Neutrophil (primary cell): Measurements from ENCODE around the gene FBXO24.

Experiments
- H3K27ac ChIP-seq: fragments of 200-600 bp; sonication (generic); 2 replicates; pipeline ENCODE4 v1.5.1; 2016; ENCODE audit warnings: mild to moderate bottlenecking, moderate library complexity
- H3K27me3 ChIP-seq: fragments of 200-600 bp; sonication (generic); 2 replicates; pipeline ENCODE4 v1.6.0; 2016; ENCODE audit warnings: mild to moderate bottlenecking
- H3K36me3 ChIP-seq: fragments of 200-600 bp; sonication (generic); 2 replicates; pipeline ENCODE4 v1.5.1; 2017
- H3K4me1 ChIP-seq, 2 experiments: fragments of 200-600 bp in 1 of 2; sonication (generic) in 1 of 2; 1 replicate in 1 of 2; 2 replicates in 1 of 2; pipeline versions ENCODE4 v1.5.1 to v1.6.1; 2013 to 2016; ENCODE audit warnings: low read depth in 1 of 2, low read length in 1 of 2, mild to moderate bottlenecking in 1 of 2, moderate library complexity in 1 of 2; ENCODE audit not compliant: control insufficient read depth in 1 of 2, insufficient read depth in 1 of 2
- H3K4me3 ChIP-seq, 2 experiments: fragments of 200-600 bp in 1 of 2; sonication (generic) in 1 of 2; 1 replicate in 1 of 2; 2 replicates in 1 of 2; pipeline ENCODE4 v1.5.1; 2013 to 2016; ENCODE audit warnings: low read depth in 1 of 2, low read length in 1 of 2, mild to moderate bottlenecking in 1 of 2, moderate library complexity in 1 of 2
- H3K9me3 ChIP-seq: fragments of 200-600 bp; sonication (generic); 2 replicates; pipeline ENCODE4 v1.5.1; 2016
- TF ChIP-seq, protein P1 (sequence below): fragments of 200-600 bp; sonication (generic); IDR thresholded peaks from 2 replicates; pipeline ENCODE4 v1.5.1; 2016; ENCODE audit warnings: antibody characterized with exemption

Gene FBXO24

GRCh38 chr7:100591596-100591995 is 5.5 kb downstream of the FBXO24 start:
- TF ChIP-seq, protein P1, sequence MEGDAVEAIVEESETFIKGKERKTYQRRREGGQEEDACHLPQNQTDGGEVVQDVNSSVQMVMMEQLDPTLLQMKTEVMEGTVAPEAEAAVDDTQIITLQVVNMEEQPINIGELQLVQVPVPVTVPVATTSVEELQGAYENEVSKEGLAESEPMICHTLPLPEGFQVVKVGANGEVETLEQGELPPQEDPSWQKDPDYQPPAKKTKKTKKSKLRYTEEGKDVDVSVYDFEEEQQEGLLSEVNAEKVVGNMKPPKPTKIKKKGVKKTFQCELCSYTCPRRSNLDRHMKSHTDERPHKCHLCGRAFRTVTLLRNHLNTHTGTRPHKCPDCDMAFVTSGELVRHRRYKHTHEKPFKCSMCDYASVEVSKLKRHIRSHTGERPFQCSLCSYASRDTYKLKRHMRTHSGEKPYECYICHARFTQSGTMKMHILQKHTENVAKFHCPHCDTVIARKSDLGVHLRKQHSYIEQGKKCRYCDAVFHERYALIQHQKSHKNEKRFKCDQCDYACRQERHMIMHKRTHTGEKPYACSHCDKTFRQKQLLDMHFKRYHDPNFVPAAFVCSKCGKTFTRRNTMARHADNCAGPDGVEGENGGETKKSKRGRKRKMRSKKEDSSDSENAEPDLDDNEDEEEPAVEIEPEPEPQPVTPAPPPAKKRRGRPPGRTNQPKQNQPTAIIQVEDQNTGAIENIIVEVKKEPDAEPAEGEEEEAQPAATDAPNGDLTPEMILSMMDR, result no peak
- H3K4me1 ChIP-seq, result peaks cover 9 to 10% of the 10 kb centered on the region in 2 experiments
- H3K9me3 ChIP-seq, result no peaks in the 10 kb centered on the region
- no peaks in the 10 kb centered on the region for H3K36me3 ChIP-seq
- peaks cover 30% of the 10 kb centered on the region for H3K27me3 ChIP-seq
- no peak overlapping the region for H3K27ac ChIP-seq
- H3K4me3 ChIP-seq, result no peak overlapping the region

GRCh38 chr7:100595188-100595587 is 9.1 kb downstream of the FBXO24 start:
- Histone ChIP-seq H3K4me1 (no peaks in the 10 kb centered on the region), H3K9me3 (no peaks in the 10 kb centered on the region), H3K36me3 (no peaks in the 10 kb centered on the region), H3K4me3 (no peak overlapping the region), H3K27me3 (peaks cover 17% of the 10 kb centered on the region), H3K27ac (no peak overlapping the region)
- TF ChIP-seq, protein P1, result no peak

DNA sequence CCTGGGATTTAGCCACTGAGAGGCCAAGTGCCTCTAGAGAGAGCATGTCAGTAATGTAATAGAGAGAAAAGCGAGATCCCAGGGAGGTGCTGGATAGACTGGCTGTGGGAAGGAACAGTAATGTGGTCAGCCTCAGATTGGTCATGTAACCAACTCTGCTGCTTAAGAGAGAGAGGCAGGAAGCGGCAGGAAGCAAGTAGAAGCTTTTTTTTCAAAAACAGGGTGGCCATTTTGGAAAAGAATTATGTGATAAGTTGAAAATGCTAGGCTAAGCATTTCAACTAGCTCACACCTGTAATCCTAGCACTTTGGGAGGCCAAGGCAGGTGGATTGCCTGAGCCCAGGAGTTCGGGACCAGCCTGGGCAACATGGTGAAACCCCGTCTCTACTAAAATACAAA is 12.3 kb downstream of the FBXO24 start:
- TF ChIP-seq, protein P1, result no peak
- Histone ChIP-seq H3K27me3 (peaks cover 30% of the 10 kb centered on the region), H3K9me3 (no peaks in the 10 kb centered on the region), H3K36me3 (no peaks in the 10 kb centered on the region), H3K4me1 (peaks cover under 1 to 1% of the 10 kb centered on the region in 2 experiments), H3K27ac (no peak overlapping the region), H3K4me3 (no peak overlapping the region)

GRCh38 chr7:100599911-100600729 is 14.0 kb downstream of the FBXO24 start:
- H3K27ac ChIP-seq, result no peak overlapping the region
- no peaks in the 10 kb centered on the region for H3K36me3 ChIP-seq
- H3K4me3 ChIP-seq, result no peak overlapping the region
- peaks cover 14 to 18% of the 10 kb centered on the region in 2 experiments for H3K4me1 ChIP-seq
- TF ChIP-seq, protein P1, result no peak
- no peaks in the 10 kb centered on the region for H3K9me3 ChIP-seq
- peaks cover 44% of the 10 kb centered on the region for H3K27me3 ChIP-seq

DNA sequence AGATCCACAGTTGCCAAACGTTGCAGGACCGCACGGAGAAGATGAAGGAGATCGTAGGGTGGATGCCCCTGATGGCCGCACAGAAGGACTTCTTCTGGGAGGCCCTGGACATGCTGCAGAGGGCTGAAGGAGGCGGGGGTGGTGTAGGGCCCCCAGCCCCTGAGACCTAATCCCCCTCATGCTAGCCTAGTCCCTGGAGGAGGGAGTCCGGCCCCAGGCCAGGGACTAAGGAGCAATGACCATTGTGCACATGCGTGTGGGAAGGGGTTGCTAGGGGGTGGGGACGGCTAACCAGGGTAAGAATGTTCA is 14.6 kb downstream of the FBXO24 start:
- TF ChIP-seq, protein P1, result no peak
- no peak overlapping the region for H3K27ac ChIP-seq
- H3K36me3 ChIP-seq, result no peaks in the 10 kb centered on the region
- peaks cover 20 to 24% of the 10 kb centered on the region in 2 experiments for H3K4me1 ChIP-seq
- H3K4me3 ChIP-seq, result no peak overlapping the region
- H3K27me3 ChIP-seq, result peaks cover 49% of the 10 kb centered on the region
- H3K9me3 ChIP-seq, result no peaks in the 10 kb centered on the region
